Occipital lobe (tissue), 2 donors: Measurements from ENCODE around the gene CAMK2G. TPM values are rescaled to one million over a fixed set of nuclear protein-coding genes. Genes with fewer than 3 reads are reported as not detected.
"Not testable (repeated sequence)": the region's sequence is repeated elsewhere in the genome, so short reads cannot be mapped to it uniquely, and the experiment has no call there.

ENCODE experiments used
- DNase-seq: peaks from one replicate; lab custom pipeline; 2025; lab: John Stamatoyannopoulos, UW
- total RNA-seq: library from RNA; depleted of rRNA; stranded (reverse); fragments of >200 nt; gene quantifications from one replicate; pipeline ENCODE4 v1.2.3, GENCODE V29; 2014

CAMK2G gene
- total RNA-seq, 1 donor from 2014 or later: 64.1 TPM

GRCh38 chr10:73840403-73841060 lies 33.8 kb downstream of the CAMK2G start:
- DNase-seq: no peak

- no peak for DNase-seq
Observed at GRCh38 chr10:73840056-73840402, 34.3 kb downstream of the CAMK2G start.

GRCh38 chr10:73839276-73839966 lies 34.9 kb downstream of the CAMK2G start:
- DNase-seq: no peak

DNA sequence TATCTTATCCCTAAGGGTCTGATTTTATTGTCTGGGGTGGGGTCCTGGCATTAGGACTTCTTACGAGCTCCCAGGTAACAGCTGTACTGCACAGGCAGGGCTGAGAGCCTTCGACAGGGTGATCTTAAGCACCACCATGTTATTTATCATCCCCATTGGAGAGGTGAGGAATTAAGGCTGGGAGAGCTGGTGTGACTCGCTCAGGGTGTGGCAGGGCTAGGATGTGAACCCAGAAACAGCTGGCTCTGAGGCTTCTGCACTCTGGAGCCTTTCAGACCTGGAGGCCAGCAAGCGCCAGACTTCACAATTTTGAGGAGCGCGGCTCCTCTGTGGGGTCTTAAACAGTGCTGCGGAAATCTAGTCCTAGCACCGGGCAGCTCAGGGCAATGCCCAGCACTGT lies 35.5 kb downstream of the CAMK2G start:
- DNase-seq: no peak

DNA sequence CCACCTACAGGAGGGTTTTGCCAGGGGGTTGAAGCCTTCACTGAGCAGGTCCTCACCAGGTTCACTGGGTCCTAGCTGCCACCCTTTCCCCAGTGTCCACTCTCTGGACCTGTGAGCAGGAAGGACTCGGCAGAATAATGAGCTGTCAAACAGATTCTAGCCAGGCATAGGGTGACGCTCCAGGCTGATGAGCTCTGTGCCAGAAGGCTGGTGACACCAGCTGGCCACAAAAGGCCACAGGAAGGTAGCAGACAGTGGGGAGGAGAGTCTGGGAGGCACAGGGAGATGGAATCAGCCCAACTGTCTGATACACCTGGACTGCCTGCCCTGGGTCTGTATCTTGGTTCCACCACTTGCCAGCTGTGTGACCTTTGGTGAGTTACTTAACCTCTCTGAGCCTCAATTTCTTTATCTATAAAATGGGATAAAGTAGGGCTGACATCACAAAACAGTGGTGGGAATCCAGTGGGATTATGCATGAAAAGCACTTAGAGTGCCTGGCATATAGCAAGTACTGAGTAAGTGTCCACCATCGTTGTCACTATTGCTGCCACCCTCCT lies 36.3 kb downstream of the CAMK2G start:
- no peak for DNase-seq

DNA sequence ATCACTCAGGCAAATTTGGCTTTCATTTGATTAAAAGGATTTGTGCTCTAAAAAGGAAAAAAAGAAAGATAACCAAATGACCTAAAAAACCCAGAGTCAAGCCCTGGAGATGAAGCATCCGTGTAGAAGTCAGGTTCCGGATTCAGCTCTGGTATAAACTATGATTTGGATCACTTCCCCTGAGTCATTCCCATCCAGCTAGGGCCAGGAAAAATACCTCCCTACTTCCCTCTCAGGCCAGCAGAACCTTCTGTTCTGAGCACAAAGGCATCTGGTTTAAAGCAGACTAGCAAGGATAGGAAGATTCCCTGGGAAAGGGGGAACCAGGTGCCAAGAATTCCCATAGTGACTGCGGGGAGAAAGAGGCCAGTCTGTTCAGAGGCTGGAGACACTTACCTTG lies 37.3 kb downstream of the CAMK2G start:
- DNase-seq: no peak

- no peak for DNase-seq
Observed at GRCh38 chr10:73836427-73836980, 37.9 kb downstream of the CAMK2G start.

- not testable (repeated sequence) for DNase-seq
Observed at GRCh38 chr10:73829090-73829489, 45.3 kb downstream of the CAMK2G start.

DNA sequence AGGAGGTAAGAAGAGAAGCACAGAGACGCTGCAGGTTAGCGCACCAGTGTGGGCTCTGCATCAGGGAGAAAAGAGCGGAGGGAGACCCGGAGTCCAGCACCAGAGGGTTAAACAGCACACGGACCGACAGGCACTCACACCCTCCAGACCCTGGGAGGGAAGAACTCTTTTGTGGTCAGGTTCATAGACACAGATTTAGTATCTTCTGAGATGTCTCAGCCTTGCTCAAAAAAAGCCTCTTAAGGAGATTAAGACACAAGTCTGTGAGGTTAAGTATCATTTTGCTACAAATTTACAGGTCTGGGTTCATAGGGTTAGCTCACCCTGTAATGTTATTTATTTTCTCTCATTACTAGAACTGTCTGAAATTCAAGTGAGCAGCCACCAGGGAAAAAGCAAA lies 46.2 kb downstream of the CAMK2G start:
- no peak for DNase-seq

DNA sequence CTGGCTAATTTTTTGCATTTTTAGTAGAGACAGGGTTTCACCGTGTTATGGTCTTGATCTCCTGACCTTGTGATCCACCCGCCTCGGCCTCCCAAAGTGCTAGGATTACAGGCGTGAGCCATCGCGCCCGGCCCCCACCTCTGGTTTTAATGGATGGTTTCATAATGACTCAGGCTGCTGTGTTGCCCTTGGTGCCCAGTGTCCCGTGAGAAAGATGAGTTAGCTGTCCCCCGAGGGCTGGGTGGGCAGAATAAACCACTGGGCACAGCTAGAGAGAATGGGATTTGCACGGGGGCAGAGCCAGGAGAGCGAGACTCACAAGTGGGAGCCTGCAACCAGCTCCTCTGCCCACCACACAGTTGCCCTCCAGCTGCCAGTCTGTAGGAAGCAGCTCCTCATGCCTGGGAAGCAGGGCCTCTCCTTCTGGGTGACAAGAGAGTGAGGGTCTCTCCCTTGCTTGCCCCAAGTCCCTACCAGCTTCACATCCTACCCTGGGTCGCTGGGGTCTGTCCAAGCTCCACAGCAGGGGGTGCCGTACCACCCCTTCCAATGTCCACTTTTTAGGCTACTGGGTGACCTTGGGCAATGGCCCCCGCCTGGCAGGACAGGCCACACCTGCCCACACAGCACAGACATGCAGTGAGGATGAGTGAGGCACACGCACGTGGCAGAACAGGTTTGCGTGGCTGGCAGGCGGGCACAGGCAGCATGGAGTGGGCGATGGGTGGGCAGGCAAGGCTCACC lies 46.8 kb downstream of the CAMK2G start:
- DNase-seq: no peak

DNA sequence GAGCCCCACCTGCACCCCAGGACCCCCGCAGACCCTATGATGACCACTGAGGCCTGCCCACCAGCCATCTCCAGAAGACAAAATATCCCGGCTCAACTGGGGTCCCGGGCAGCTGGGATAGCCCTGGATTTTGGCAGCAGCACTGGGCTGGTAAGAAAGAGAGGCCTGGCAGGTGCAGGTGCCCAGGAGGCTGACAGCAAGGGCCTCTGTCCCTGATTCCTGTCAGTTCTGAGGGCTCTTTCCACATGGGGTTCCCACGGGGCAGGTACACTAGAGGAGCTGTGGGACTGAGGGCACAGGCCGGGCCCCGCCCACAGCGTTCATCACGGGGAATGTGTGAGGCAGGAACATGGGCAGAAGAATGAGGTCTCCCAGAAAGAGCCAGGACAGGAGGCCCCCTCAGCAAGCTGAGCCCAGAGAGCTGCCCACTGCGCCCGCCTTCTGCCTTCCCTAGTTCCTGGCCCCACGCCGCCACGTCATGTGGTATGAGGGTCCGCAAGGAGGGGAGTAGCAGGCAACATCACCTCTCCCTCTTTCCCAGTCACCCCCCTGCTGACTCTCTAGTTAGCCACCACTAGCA lies 50.1 kb downstream of the CAMK2G start:
- DNase-seq: no peak

DNA sequence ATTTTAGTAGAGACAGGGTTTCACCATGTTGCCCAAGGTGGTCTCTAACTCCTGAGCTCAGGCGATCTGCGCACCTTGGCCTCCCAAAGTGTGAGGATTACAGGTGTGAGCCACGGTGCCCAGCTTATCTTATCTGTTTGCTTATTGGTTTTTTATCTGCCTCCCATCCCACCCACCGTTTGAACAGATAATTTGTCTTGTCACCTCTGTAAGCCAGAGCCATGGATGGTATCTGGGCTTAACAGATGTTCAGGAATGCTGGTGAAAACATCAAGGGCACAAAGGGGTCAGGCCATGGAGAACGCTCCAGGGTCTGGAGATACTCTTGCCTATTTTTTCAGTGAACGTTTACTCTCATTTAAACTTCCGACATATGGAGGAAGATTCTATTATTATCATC lies 51.0 kb downstream of the CAMK2G start:
- no peak for DNase-seq

DNA sequence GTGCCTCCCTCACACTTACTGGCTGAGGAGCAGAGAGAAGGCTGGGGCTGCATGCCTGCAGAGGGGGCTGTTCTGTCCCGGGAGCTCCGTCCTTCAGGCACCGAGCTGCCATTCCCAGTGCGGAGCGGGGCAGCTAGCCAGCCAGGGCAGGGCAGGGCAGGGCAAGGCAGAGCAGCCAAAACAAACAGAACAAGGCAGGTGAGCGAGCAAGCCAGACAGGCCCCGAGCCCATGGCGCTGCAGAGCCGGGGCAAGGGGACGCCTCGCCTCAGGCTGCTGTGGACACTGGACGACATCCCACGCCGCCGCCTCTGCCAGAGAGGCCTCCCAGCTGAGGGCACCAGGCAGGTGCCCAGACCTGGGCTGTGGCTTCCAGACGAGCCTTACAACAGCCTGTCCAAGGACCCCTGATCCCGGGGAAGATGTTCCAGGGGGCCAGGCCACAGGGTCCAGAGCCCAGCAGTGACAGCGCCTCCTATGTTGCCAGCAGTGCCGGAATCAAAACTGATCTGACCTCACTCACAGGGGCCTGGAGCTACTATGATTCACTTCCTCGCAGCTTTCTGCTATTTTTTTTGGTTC lies 54.8 kb downstream of the CAMK2G start:
- DNase-seq: no peak

DNA sequence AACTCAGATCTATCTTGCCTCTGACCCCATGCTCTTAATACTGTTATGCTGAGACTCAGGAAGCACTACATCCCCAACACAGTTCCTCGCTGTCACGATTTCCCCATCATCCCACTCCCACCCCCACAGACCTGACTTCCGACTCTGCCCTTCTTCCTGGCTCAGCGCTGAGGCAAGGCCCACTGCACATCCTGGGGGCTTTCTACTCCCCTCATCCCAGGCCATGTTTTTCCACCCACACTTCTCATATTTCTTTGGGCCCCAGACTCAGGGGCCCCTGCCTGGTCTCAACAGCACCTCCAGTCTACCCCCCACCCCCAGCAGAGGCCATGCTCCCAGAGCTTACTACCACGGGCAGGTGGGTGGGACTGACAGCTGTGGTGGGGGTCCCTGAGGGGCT lies 55.3 kb downstream of the CAMK2G start:
- no peak for DNase-seq

DNA sequence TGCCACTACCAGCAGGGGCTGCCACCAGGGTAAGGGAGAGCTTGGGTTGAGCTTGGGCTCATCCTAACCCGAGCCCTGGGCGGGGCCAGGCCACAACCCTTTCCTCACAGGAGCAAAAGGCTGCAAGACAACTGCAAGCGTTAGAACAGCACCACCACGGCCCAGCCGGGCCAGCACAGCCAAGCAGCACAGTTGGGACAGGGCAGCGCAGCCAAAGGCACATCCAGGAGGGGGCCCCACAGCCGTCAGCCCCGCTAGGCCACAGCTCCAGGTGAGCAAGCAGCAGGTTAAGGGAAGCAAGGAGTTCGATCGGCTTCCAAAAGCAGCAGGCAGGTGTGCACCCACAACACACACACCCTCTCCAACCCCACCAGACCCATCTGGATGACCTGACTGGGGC lies 56.0 kb downstream of the CAMK2G start:
- DNase-seq: no peak

GRCh38 chr10:73817826-73818225 lies 56.5 kb downstream of the CAMK2G start:
- no peak for DNase-seq

DNA sequence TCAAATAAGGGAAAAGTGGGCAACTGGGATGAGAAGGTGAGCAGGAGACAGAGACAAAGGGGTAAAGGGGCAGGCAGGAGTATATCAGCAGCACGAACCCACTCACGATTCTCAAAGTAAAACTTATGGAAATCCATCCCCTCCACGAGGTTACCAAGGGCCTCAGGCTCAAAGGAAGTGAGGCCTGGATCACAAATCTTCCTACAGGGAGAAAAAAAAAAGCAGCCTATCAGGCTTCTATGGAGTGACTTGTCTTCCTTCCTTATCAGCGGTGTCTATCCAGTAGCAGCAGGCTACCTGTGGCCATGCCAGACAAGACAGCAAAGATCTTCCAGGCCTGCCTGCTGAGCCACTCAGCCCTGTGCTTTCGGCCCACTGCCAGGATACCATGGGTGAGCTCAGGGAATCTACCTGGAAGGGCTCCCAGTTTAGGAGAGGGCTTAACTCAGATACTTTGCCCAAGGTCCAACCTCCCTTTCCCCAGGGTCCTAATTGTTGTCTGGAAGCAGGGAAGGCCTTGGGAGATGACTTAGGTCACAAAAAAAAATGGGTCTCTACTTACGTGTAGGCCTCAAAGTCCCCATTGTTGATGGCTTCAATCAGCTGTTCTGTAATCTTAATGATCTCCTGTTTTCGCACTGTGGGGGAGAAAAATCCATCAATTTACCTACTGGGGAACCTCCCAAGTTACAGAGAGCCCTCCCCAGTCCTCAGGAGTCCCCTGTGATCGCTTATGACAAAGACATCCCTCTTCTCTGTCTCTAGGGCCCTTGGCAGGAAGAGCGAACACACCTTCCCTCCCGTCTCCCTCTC lies 57.2 kb downstream of the CAMK2G start:
- DNase-seq: no peak

- DNase-seq: no peak
Observed at GRCh38 chr10:73815719-73816030, 58.7 kb downstream of the CAMK2G start.

DNA sequence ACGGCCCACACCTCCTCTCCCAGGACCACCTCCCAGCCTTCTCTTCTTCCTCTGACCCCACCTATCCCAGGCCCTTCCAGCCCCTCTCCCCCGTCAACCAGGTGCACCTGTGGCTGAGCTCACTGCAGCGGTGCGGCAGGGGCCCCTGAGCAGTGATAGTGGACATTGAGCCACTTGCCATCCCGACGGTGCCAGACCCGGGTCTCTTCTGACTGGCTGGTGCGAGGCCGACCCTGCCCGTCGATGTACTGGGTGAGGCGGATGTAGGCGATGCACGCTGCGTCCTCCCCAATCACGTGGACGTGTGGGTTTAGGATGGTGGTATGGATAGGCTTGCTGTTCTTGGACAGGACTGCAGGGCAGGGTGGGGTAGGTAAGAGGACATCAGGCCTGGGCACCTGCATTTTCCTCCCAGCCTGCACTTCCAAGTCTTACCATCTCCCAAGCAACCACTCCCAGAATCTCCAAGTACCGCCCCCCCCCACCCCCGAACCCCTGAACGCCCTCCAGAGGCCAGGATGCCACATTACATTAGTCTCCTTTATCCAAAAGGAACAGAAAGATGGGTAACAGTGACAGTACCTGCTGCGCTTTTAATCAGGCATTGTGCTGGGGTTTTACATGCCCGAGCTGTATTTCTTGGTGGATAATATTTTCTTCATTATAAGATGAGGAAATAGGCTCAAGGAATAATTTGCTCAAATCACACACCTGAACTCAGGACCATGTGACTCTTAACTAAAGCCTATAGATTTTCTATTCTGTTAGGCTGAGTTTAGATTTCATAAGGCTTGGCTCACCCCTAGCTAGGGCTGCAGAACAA lies 59.2 kb downstream of the CAMK2G start:
- DNase-seq: no peak
